Cardiac fibroblast (primary cell): Measurements from ENCODE around the gene ZNRF4.
"Not testable (repeated sequence)": the region's sequence is repeated elsewhere in the genome, so short reads cannot be mapped to it uniquely, and the experiment has no call there.

Experiments
- DNase-seq, 2 donors: peaks; one replicate each; pipeline versions ENCODE4 v3.0.0 to v3.0.0-alpha.2; 2010; ENCODE audit warnings: low read depth in 2 of 2
- H3K4me3 ChIP-seq, 2 donors: replicated peaks in 1 of 2; 1 replicate in 1 of 2; 2 replicates in 1 of 2; pipeline ENCODE4 v1.5.1; 2011; ENCODE audit warnings: low read depth in 2 of 2, low read length in 2 of 2, mild to moderate bottlenecking in 2 of 2, moderate library complexity in 1 of 2
- TF ChIP-seq, protein P1 (sequence below): IDR thresholded peaks from one replicate; pipeline ENCODE4 v1.5.1; 2011; ENCODE audit warnings: low read depth, mild to moderate bottlenecking, low read length, inconsistent platforms

The ZNRF4 gene, protein sequence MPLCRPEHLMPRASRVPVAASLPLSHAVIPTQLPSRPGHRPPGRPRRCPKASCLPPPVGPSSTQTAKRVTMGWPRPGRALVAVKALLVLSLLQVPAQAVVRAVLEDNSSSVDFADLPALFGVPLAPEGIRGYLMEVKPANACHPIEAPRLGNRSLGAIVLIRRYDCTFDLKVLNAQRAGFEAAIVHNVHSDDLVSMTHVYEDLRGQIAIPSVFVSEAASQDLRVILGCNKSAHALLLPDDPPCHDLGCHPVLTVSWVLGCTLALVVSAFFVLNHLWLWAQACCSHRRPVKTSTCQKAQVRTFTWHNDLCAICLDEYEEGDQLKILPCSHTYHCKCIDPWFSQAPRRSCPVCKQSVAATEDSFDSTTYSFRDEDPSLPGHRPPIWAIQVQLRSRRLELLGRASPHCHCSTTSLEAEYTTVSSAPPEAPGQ

DNA sequence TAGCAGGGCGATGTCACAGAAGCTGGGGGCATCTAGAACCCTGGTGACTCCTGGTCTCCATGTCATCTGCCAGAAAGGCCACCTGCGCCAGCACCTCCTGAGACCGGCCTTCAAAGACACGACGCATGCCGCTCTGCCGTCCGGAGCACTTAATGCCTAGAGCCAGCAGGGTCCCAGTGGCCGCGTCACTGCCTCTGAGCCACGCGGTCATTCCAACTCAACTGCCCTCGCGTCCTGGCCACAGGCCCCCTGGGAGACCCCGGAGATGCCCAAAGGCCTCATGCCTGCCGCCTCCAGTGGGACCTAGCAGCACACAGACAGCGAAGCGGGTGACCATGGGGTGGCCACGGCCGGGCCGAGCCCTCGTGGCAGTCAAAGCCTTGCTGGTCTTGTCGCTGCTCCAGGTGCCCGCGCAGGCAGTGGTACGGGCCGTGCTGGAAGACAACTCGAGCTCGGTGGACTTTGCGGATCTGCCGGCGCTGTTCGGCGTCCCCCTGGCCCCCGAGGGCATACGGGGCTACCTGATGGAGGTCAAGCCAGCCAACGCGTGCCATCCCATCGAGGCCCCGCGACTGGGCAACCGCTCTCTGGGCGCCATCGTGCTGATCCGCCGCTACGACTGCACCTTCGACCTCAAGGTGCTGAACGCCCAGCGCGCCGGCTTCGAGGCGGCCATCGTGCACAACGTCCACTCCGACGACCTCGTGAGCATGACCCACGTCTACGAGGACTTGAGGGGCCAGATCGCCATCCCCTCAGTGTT lies at the start of gene ZNRF4:
Gene ZNRF4 (plus strand): TSS at position 51 of the 763 bp plus-strand sequence. CDS start 75 bp downstream, at position 126.
- H3K4me3 ChIP-seq, result no peak within 1 kb of the TSS
- TF ChIP-seq, protein P1, sequence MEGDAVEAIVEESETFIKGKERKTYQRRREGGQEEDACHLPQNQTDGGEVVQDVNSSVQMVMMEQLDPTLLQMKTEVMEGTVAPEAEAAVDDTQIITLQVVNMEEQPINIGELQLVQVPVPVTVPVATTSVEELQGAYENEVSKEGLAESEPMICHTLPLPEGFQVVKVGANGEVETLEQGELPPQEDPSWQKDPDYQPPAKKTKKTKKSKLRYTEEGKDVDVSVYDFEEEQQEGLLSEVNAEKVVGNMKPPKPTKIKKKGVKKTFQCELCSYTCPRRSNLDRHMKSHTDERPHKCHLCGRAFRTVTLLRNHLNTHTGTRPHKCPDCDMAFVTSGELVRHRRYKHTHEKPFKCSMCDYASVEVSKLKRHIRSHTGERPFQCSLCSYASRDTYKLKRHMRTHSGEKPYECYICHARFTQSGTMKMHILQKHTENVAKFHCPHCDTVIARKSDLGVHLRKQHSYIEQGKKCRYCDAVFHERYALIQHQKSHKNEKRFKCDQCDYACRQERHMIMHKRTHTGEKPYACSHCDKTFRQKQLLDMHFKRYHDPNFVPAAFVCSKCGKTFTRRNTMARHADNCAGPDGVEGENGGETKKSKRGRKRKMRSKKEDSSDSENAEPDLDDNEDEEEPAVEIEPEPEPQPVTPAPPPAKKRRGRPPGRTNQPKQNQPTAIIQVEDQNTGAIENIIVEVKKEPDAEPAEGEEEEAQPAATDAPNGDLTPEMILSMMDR, result no peak
- DNase-seq, result no peak

DNA sequence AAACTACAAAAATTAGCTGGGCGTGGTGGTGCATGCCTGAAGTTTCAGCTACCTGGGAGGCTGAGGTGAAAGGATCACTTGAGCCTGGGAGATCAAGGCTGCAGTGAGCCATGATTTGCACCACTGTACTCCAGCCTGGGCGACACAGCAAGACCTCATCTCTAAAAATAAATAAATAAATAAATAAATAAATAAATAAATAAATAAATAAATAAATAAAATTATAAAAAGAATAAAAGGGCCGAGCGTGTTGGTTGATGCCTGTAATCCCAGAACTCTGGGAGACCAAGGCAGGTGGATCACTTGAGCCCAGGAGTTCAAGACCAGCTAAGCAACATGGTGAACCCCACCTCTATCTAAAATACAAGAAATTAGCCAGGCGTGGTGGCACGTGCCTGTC lies 49.0 kb upstream of the ZNRF4 start:
- DNase-seq, H3K4me3 ChIP-seq: not testable (repeated sequence)

DNA sequence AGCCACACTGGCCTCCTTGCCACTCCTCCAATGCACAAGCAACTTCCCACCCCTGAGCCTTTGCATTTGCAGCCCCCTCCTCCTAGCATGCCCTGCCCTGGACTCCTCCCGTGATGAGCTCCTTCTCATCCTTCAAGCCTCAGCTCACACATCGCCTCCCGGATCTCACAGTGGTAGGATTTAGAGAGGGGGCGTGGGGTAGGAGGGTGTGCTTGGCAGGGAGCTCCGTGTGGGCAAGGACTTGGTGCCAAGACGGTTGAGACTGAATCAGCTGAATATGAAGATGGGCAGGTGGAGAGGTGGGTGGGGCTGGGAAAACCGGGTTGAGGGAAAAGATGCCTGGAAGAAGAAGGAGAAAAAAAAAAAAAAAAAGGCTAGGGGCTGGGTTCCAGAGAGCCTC lies 48.4 kb upstream of the ZNRF4 start:
- DNase-seq, result no peak
- H3K4me3 ChIP-seq, result no peak overlapping the region
- TF ChIP-seq, protein P1, result no peak

DNA sequence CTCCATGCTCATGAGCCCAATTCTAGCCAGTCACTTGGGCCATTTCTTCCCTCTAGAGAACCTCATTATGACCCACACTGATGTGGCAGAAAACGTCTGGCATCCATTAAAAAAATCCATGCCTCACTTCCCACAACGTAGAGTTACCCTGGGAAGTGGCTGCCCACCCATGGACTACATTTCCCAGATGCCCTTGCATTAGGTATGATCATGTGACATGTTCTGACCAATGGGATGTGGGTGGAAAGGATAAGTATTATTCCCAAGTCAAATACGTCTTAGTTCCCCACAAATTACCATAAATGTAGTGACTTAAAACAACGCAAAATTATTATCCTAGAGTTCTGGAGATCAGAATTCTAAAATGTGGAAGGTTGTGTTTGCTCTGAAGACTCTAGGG lies 47.9 kb upstream of the ZNRF4 start:
- no peak overlapping the region for H3K4me3 ChIP-seq
- TF ChIP-seq, protein P1, result no peak
- peak; percentile 12 to 46 for DNase-seq

DNA sequence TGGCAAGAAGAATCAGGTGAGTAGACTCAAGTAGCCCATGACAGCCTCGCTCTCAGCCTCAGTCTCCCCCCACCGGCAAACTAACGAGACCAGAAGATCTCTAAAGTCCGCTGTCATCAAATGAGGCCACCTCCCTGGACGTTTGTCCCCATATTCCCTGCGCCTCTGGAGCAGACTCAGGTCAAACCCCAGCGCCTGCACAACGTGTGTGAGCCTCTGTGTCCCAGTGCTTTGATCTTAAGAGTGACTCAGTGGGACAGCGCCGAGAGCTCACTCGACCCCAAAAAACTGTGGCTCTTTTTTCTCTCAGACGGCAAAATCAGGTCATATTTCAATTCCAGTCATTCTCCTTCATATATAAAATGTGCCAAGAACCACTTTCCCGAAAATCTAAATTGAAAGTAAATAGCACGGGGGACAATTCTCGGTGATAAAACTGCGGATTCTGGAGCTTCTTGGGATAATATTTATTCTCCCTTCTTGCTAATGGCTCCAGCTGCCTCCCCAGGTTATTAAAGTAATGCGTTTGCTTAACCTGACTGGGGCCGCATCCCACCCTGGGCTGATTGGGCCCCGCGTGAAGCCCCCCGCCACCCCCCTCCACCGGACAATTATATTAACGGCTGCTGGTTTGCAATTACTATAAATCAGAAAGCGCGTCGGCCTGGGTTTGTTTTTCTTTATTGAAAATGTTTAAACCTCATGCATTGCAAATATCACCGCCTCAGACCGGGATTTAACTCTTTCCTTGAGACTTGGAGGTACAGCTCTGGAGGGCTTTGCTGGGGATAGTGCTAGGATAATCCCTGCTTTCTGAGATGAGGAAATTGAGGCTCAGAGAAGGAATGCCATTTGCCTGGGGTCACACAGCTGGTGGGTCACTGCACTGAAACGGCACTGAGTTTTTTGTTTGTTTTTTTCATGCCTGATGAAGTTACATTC lies 37.5 kb upstream of the ZNRF4 start:
- no peak for DNase-seq
- TF ChIP-seq, protein P1, result no peak
- no peak overlapping the region for H3K4me3 ChIP-seq

DNA sequence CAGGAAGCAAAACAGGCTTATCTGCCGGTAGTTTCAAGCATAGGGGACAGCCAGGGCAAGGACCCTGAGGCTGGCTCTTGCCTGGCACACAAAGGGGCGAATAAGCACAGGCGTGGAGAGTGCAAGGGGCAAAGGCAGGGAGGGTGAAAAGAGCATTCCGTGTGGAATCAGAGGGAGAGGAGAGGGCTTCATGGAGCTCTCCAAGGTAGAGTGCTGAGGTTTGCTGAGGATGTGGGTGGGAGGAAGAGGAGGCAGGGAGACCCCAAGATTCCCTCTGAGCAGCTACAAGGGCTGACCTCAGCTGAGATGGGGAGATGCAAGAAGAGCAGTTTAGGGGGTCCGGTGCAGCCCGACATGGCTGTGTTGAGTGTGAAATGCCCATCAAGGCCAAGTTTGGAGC lies 36.5 kb upstream of the ZNRF4 start:
- H3K4me3 ChIP-seq, result no peak overlapping the region
- DNase-seq, result no peak
- TF ChIP-seq, protein P1, result no peak
